Hypothalamus (tissue), 51 donors: ENCODE results near the gene RAPH1.

Experiments used
- DNase-seq, 51 donors: peaks; one replicate each; lab custom pipeline; 2025; lab: John Stamatoyannopoulos, UW

Gene RAPH1

DNA sequence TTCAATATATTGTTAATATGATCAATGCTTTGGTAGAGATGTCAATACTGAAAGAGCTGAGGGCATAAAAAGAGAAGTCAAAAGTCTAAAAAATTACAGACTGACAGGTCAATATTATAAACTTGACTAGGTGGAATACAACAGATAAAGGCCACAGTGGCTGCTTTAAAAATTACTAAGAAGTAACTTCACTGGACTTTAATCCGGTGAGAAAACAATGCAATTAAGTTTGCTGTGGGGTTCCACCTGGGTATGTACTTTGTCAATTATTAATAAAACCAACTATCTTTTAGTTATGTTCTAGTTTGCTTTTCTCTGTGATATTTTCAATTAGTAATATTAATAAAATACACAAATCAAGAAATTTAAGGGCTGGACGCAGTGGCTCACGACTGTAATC, 44.7 kb downstream of the RAPH1 start:
- DNase-seq = no peak

DNA sequence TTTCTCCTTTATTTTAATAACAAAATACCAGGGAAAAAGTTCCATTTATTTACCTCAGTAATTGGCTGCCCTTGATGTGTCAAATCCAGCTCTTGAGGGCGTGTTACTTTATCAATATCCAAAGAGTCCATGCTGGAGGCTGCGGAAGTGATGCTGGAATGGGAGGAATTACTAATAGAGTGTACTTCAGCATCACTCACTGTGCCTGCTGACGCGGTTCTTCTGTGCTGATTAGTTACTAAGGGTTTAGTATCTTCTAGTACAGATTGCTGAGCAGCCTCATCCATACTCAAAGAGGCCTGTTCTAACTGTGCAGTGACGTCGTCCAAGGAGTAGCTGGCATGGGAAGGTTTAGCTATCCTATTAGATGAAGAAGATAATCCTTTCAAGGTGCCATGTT, 45.6 kb downstream of the RAPH1 start:
- no peak for DNase-seq

DNA sequence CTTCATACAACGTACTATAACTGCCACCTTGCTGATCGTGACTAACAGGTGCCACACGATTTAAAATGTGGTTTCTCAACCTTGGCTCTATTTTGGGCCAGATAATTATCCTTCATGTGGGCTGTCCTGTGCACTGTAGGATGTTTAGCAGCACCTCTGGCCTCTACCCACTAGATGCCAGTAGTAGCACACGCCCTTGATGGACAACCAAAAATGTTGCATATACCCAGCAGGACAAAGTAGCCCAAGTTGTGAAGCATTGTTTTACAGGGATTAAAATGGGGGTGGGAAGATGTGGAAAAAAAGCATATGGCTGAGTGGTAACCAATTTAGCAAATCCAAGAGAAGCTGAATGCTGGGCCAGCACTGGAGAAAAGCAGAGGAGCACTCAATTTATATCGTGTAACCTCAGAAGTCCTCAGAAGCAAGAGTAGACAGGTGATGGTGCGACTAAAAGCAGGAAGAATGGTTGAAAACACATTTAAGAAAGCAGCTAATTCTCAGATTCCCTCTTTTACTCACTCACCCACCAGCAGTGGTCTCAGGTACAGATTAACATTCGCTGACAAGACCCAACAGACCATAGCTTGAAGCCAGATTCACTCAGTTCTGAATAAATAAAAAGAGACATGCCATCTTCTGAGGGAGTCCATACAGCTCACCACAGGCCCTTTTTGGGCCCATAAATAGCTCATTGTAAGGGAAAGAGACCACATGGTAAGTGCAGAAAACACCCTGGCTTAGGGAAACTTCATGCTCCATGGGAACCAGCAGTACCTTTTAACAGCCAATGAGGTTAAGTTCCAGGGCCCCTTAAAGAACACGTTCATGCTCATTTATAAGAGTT, 50.6 kb downstream of the RAPH1 start:
- peak in 14 of 51 donors; percentile 1 to 30 (median 10) for DNase-seq

DNA sequence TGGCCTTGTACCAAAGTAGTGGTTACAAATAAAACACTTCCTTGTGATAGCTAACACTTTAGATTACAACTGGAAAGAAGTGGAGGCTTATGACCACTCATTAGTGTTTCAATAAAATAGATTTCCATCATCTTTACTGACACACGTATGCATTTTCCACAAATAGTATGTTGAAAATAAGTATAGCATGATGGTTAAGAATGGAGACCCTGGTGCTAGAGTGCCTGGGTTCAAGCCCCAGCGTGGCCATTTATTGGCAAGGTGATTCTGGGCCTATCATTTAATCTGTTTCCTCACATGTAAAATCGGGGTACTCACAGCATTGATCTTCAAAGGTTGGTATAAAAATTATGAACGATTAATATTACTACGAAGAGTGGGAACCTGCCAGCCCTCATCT, 54.5 kb downstream of the RAPH1 start:
- no peak for DNase-seq

GRCh38 chr2:203476881-203477280, 58.2 kb downstream of the RAPH1 start:
- DNase-seq = no peak

GRCh38 chr2:203471323-203471722, 63.8 kb downstream of the RAPH1 start:
- no peak for DNase-seq

DNA sequence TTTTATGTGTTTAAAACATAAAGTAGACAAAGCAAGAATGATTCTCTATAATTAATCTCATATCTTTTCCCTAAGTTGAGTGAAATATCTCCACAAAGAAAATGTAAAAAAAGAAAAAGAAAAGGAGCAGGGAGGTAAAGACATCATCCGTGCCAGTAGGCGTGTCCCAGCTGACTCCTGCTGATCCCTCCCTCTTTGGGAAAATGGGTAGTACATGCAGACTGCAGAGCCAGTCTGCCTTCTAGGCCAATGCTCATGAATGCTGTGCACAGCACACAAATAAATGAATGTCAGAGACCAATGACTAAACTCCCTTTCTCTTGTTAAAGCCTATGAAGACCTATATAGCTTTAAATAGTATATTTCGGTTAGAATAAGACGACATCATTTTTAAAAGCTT, 64.7 kb downstream of the RAPH1 start:
- DNase-seq = no peak

DNA sequence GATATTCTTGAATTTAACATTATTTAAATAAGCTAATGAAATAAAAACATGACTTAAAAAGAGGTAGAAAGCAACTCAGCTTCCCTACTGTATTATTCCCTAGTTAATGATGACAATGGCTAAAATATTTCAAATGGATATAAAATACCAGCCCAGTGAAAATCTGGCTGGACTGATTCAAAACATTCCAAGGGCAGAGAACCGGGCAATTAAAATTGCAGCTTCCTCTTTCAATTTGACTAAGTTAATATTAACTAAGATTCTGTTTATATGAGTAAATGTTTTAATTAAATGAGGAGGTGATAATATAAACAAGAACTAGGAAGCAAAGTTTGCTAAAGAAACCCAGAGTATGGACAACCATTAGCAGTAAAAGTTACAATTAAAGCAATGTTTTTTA, 65.6 kb downstream of the RAPH1 start:
- DNase-seq = no peak

DNA sequence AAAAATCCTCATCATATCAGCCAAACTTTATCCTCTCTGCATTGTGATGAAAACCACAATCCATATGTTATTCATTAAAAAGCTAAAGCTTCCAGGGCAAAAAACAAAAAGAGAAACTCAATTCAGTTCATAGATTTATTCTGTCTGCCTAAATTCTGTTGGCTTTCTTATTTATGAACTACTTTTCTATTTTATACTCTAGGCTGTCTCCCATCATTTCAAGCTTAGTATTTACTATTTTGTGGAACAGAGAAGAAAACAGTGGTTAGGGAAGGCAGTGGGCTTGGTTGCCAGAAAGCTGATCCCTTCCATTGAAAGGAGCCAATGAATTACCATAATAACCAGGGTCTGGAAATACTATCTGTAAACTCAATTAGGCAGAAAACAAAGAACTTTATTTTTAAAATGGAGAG, 71.8 kb downstream of the RAPH1 start:
- no peak for DNase-seq

GRCh38 chr2:203462308-203462707, 72.8 kb downstream of the RAPH1 start:
- DNase-seq = no peak

DNA sequence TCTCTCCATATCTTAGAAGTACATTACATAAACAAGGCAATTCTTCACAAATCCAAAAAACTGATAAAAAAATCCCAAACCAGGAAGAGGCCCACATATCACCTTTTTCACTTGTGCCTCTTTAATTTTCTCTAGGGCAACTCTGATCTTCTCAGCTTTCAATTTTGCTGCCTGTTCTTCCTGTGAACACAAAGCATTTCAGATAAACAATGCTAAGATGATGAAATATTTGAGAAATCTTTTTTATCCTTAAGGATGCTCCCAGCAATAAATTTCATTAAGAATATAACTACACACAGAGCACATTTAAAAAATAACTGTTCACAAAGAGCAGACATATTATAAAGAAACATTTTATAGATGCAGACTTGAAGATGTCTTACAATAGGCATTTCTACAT, 73.4 kb downstream of the RAPH1 start:
- no peak for DNase-seq

DNA sequence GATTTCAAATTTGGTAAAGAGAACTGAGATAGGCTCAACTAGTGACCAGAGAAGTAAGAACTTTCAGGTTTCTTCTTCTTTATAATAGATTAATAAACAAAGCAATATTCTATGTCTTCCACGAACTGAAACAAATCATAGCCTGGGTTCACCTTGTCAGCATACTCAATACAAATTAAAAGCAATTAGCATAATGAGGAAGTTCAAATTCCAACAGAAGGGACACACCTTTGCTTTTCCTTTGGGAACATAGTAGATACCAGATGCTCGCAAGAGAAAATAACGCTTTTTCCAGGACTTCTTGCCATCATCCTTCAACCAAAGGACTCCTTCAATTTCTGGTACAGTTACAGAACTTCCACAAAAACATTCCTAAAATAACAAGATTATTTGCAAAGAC, 79.9 kb downstream of the RAPH1 start:
- no peak for DNase-seq

GRCh38 chr2:203453858-203454451, 81.1 kb downstream of the RAPH1 start:
- DNase-seq = peak in 4 of 51 donors; percentile 6 to 55 (median 17)

DNA sequence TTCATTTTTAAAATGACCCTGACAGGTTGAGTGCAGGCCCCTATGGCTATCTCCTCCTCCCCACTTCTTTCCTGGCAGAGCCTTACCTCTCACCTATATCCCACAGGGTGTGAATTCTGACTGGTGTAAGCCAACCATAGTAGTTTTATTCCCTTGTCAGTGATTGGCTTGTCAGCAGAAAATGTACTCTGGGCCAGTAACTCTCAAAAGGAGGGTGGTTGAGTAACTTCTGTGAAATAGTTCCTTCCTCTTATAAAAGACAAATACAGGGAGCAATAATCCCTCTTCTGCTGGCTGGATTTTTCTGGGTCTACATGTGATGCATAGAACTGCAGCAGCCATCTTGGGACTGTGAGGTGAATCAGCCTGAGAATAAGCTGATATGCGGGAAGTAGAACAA, 83.4 kb downstream of the RAPH1 start:
- no peak for DNase-seq

GRCh38 chr2:203451011-203451410, 84.1 kb downstream of the RAPH1 start:
- no peak for DNase-seq

DNA sequence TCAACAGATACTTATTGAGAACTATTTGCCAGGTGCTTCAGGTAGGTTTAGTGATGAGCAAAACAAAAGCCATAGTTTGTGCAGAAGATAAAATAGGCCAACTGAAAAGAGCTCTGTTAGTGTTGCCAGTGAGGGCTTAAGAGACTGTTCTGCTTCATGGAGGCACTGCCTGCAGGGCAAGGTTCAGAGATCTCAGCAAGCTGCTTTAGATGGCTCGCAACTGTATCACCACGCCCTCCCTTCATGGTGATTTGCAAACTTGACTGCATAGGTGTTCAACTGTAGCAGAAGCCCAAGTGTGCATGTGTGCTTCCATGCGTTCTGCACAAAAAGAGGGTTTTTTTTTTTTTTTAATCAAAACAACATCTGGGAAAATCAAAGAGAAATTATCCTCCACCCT, 84.5 kb downstream of the RAPH1 start:
- no peak for DNase-seq

DNA sequence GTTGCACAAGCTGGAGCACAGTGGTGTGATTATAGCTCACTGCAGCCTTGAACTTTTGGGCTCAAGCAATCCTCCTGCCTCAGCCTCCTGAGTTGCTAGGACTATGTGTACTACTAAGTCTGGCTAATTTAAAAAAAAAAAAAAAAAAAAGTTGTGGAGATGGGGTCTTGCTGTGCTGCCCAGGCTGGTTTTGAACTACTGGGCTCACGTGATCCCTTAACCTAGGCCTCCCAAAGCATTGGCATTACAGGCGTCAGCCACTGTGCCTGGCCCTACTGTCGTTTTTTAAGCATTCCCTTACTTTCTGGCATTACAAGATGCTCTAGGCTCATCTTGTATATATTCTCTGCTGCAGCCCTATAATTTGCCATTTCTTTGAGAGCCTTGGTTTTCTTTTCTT, 88.3 kb downstream of the RAPH1 start:
- DNase-seq = no peak

DNA sequence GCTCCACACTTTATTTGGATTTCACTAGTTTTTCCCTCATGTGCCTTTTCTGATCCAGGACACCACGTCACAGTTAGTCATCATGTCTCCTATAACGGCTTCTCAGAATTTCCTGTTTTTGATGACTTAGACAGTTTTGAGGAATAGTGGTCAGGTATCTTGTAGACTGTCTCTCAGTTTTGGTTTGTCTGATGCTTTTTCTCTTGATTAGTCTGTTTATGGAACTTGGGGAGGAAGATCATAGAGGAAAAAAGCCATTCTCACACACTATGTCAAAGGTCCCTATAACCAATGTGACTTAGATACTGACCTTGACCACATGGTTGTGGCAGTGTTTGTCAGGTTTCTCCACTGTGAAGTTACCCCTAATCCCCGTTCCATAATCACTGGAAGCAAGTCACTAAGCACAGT, 89.0 kb downstream of the RAPH1 start:
- no peak for DNase-seq

GRCh38 chr2:203444738-203445137, 90.4 kb downstream of the RAPH1 start:
- no peak for DNase-seq

DNA sequence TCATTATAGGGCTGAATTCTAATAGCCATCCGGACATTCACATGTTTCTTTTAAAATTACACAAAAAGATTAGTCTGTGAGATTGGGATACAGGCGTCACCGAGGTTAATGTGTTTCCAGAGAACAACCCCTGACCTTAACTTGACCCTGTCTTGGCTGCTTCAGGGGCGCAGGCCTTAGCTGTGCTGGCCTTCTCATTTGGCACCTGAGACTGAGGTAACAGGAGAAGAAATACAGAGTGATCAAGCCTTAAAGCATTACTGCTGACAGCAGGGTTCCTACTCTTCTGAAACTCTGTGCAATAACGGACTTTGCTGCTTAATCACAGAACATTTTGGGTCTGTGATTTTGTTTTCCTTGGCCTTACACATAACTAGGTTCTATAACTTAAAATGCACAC, 92.6 kb downstream of the RAPH1 start:
- DNase-seq = no peak

GRCh38 chr2:203441463-203441862, 93.6 kb downstream of the RAPH1 start:
- no peak for DNase-seq

DNA sequence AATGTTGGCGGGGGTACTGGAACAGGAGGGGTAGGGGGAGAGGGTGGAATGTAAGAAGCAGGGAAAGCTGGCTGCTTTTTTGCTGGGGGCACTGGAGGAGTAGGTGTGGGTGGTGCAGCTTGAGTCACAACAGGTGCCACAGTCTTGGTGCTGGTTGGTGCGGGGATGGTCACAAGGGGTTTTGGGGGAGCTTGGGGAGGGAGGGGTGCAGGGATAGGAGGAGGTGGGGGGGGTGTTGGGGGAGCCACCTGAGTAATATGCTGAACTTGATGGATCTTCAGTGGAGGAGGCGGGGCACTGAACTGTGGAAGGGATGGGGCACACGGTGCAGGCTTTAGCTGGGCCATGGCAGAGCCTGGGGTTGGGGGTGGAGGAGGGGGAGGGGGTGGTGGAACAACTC, 94.4 kb downstream of the RAPH1 start:
- peak in 1 of 51 donors; percentile 53 for DNase-seq
